HG03520 (cell line): Measurements from ENCODE around the gene PARD3.

Experiments
- ATAC-seq: cut with Tn5 transposase; IDR thresholded peaks from one replicate; pipeline ENCODE4 v1.9.1; 2021; ENCODE audit warnings: mild to moderate bottlenecking, moderate library complexity; ENCODE audit not compliant: unreplicated experiment

The PARD3 gene

GRCh38 chr10:34520084-34520483, 295.0 kb downstream of the PARD3 start:
- ATAC-seq, result no peak

DNA sequence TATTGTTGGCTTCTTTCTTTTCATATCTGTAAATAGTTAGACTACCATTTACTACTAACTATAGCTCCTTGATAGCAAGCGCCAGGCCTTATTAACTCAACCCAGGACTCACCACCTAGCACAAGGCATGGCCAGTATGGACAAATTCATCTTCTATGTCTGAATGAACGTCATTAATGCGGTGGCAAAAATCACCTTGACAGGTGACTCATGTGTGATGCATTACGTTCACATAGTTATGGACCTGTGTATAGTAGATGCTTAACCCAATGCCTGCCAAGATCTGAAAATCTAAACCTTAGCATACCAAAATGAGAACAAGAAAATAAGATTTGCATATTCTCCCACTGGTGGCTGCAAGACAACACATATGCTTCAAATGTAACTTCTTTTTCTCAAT, 300.8 kb downstream of the PARD3 start:
- ATAC-seq, result no peak

DNA sequence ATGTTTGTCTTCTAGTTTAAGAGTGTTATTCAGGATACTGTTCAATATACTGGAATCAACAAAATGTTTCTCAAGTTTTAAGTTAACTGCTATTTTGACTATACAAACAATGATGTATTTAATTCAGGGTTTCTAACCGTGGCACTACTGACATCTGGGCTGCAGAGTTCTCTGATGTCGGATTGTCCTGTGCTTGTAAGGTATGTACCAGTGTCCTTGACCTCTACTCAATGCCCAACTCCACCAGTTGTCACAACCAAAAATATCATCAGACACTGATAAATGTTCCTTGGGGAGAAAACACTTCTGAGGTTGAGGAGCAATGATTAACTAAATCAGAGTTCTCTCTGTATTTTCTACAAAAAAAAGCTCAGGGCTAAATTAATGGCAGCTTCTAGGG, 301.5 kb downstream of the PARD3 start:
- no peak for ATAC-seq

- ATAC-seq, result no peak
Observed at GRCh38 chr10:34507217-34507616, 307.9 kb downstream of the PARD3 start.

DNA sequence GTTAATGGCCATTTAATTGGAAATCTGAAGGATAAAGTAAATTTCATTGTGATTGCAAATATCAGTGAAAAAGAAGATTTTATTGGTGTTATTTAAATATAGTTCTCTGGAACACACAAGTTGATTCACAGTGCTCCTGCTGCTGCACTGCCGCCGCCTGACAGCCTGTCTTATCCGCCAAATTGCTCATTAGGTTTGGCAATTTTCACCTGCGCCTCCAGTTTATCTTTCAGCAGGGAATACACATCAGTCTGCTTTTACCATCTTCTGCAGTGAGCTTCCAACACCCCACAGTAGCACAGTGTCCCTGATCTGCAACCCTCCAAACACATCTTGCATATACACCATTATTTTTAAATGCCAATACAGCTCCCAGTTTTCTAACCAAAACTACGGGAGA, 308.3 kb downstream of the PARD3 start:
- ATAC-seq, result no peak

- no peak for ATAC-seq
Observed at GRCh38 chr10:34505338-34505737, 309.8 kb downstream of the PARD3 start.

DNA sequence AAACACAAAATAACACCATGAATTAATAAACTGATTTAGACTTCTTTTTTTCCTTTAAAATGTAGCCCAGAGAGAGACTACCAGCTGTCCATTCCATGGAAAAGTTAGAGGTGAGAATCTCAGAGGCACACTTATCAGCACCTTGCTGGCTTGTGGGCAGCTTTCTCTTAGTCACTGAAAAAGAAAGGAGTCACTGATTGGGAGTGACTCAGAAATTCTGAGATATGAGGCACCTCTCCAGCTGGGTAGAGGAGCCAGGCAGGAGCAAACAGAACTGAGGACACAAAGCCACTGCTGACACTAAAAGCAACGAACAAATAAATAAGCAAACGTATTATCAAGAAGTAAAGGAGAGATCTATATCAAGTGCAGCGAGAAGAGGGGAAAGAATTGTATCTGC, 310.6 kb downstream of the PARD3 start:
- no peak for ATAC-seq

DNA sequence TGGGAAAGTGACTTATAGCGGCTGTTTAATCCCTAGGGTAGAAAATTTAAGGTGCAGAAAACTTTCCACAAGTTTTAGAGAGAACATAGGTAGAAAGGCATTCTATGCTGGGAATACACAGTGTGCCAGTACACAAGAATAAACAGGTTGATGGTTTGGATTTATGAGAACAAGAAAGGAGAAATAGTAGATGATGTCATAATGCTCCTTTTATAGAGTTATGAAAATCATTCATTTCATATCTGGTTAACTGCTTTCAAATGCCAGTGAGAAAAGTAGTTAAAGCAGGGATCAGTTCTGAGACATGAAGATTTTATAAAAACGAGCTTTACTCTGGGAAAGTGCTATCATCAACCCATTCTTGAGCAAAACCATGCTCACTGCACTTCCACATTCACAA, 311.4 kb downstream of the PARD3 start:
- no peak for ATAC-seq

DNA sequence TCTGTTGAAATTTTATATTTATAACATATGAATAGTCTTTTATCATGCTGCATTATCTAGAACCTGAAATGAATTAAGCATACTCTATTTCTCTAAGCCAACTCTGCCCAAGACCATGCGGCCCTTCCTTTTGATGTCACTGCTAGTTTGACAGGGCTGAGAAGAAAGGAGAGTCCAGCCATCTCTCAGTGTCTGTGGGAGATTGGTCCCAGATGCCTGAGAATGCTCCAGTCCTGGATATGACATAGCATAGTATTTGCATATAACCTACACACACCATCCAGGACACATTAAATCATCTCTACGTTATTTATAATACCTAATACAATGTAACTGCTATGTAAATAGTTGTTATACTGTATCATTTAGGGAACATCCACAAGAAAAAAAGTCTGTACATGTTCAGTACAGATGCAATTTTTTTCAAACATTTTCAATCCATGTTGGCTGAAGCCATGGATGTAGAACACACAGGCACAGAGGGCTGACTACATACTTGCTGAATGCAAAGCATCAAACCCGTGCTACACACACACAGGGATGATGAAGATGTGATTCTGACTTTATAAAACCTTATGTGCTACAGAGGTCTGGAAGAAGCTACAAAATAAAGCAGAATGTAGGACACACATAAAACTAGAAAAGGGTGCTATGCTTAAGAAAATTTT, 315.4 kb downstream of the PARD3 start:
- no peak for ATAC-seq

GRCh38 chr10:34498821-34499220, 316.3 kb downstream of the PARD3 start:
- ATAC-seq, result no peak

DNA sequence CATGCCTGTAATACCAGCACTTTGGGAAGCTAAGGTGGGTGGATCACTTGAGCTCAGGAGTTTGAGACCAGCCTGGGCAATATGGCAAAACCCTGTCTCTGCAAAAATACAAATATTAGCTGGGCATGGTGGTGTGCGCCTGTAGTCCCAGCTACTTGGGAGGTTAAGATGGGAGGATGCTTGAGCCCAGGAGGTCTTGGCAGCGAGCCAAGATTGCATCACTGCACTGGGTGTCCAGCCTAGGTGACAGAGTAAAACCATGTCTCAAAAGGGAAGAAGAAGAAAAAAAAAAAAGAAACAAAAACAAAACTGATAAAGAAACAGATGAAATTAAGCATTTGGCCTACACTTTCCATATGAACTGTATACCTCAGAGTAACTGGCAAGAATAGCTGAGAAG, 319.2 kb downstream of the PARD3 start:
- ATAC-seq, result no peak

DNA sequence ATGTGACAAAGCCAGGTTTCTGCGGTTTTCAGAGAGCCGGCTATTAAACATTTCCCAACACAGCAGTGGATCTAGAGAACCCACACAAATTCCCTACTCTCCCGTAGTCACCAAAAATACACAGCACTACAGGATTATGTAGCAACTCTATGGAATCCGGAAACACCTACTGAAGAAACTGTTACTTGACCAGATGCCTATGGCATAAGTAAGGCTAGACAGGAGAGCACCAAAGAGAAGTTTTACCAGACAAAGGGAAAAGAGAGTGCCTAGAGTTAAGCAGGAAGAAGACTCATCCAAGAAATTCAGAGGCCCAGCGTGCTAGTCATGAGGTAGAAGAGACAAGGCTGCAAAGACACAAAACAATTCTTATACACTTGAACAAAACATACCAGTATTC, 321.1 kb downstream of the PARD3 start:
- no peak for ATAC-seq

- no peak for ATAC-seq
Observed at GRCh38 chr10:34492081-34492480, 323.0 kb downstream of the PARD3 start.

DNA sequence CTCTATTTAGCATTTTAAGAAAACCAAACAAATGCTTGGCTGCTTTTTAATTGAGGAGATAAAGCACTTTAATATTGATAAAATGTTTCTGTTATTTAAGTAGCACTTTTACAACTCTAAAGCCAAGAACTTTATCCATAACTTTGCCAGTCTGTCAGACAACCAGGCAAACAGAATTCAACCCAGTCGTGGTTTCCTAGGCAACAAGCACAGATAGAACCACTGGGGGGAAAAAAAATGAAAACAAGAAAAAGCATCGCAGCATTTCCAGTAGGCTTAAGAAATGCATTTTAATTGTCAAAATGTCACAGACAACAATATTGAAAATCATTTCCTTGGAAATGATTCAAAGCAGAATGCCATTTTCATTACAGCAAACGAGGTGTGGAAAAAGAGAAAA, 323.4 kb downstream of the PARD3 start:
- ATAC-seq, result no peak

- ATAC-seq, result no peak
Observed at GRCh38 chr10:34489973-34490745, 324.9 kb downstream of the PARD3 start.

DNA sequence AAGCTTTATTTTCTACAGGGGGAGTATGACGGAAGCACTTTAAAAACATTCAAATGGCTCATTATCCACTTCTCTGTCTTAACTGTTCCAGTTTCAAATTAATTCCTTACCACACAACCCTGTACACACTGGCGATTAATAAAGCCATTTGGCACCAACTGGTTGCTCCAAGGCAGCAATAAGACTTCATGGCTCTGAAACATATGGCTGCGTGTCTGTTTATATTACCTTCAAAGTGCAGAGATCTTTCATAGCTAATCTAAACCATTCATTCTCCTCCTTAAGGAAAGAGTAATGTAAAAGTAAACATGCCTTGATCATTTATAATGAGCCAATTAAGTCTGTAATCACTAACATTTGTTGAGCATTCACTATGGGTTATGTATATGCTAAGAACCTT, 325.7 kb downstream of the PARD3 start:
- no peak for ATAC-seq

DNA sequence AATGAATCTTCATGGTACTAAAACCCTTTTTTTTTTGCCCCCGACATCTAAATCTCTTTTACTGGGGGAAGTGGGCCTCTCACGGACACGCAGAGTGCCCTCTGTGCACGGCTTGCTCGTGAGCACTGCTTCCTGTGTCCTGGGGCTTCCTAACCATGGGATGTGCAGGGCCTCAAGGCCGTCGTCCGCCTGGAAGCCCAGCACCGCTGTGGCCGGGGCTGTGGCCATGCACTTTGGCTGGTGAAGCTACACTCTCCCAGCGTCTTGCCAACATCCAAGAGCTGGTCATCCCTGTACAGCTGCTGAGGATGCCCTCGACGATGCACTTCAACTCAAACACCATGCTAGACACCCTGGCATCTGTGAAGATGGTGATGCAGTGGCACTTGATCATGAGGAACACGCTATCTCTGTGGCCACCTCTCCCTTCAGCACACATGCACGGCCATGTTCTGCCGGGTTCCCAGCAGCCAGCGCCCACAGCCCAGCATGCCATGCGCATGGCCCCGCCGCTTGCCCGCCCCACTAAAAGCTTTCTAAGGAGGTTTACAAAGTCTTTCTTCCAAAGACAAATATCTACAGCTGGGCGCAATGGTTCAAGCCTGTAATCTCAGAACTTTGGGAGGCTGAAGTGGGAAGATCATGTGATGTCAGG, 326.5 kb downstream of the PARD3 start:
- ATAC-seq, result no peak

- no peak for ATAC-seq
Observed at GRCh38 chr10:34486008-34486407, 329.1 kb downstream of the PARD3 start.

- ATAC-seq, result no peak
Observed at GRCh38 chr10:34484164-34484563, 330.9 kb downstream of the PARD3 start.

- ATAC-seq, result no peak
Observed at GRCh38 chr10:34480345-34480744, 334.8 kb downstream of the PARD3 start.

DNA sequence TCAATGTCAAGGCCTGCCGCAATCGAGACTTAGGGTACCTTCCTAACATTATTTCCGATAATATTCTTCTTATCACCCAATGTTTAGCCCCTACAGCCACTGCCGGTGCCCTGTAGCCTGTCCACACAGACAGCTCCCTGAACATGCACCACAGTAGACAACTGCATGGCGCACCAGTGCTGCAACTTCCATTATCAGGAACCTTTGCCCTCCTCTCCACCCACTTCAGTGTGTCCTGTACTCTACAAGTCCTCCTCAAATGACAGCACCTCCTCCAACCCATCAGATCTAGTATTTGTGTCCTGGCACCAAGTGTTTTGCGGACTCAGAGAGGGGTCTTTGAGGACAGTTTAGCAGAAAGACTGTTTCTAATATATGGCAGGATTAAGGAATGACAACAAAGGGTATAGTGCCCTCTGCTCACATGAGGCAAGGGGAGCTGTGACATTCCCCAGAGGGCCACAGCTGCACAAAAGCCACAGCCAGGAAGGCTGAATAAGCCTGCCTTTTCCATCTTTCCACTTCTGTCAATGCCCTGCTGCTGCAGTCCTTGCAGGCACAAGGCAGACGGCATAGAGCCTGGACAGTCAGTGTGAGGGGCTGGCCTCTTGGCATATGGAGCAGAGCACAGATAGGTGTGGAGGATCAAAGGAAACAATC, 335.4 kb downstream of the PARD3 start:
- no peak for ATAC-seq

- ATAC-seq, result no peak
Observed at GRCh38 chr10:34477249-34477648, 337.8 kb downstream of the PARD3 start.
